SK-N-SH (cell line): ENCODE measurements around the gene HEXIM1. TPM values are rescaled to one million over a fixed set of nuclear protein-coding genes. Genes with fewer than 3 reads are reported as not detected.

Experiments
- CTCF ChIA-PET: fragments of 300-600, 350-600 bp; formaldehyde crosslinking; extraction: SDS; loops from one replicate; lab custom pipeline; 2021; lab: Yijun Ruan, JAX
- POLR2A ChIA-PET: fragments of 350-600 bp; sonication (Branson Sonifier 250); formaldehyde crosslinking; extraction: SDS; loops from one replicate; lab custom pipeline; 2020; ENCODE audit warnings: antibody characterized with exemption, inconsistent platforms; lab: Yijun Ruan, JAX
- DNase-seq: peaks from one replicate; pipeline ENCODE4 v3.0.0; 2012
- H2AFZ ChIP-seq: fragments of 200-600 bp; sonication (generic); 2 replicates; pipeline ENCODE4 v1.8.1; 2016; ENCODE audit warnings: antibody characterized with exemption, mild to moderate bottlenecking, low read depth
- H3F3A ChIP-seq: fragments of 200-600 bp; sonication (generic); replicated peaks from 2 replicates; pipeline ENCODE3; 2016; ENCODE audit warnings: antibody characterized with exemption, mild to moderate bottlenecking; ENCODE audit not compliant: insufficient read depth
- H3K27ac ChIP-seq, 2 experiments: fragments of 200-500 bp in 1 of 2; fragments of 200-600 bp in 1 of 2; sonication (Bioruptor generic) in 1 of 2; sonication (generic), shearing (Covaris generic) in 1 of 2; 2 replicates each; pipeline versions ENCODE4 v1.5.1 to v1.6.1; 2014 to 2016; ENCODE audit warnings: low read depth in 2 of 2, inconsistent platforms in 1 of 2, low read length in 1 of 2, mild to moderate bottlenecking in 1 of 2, mixed read lengths in 1 of 2
- H3K27me3 ChIP-seq: fragments of 200-600 bp; sonication (generic), shearing (Covaris generic); 2 replicates; pipeline ENCODE4 v1.6.1; 2016; ENCODE audit warnings: mixed run types; ENCODE audit not compliant: insufficient read depth
- H3K36me3 ChIP-seq, 2 experiments: fragments of 200-500 bp in 1 of 2; fragments of 200-600 bp in 1 of 2; sonication (Bioruptor generic) in 1 of 2; sonication (generic) in 1 of 2; replicated peaks in 1 of 2; 2 replicates each; pipeline versions ENCODE3 to v1.5.1; 2014 to 2016; ENCODE audit warnings: low read length in 1 of 2, mild to moderate bottlenecking in 1 of 2; ENCODE audit not compliant: insufficient read depth in 2 of 2, control insufficient read depth in 1 of 2
- H3K4me1 ChIP-seq, 2 experiments: fragments of 200-500 bp in 1 of 2; fragments of 200-600 bp in 1 of 2; sonication (Bioruptor generic) in 1 of 2; sonication (generic), shearing (Covaris generic) in 1 of 2; 2 replicates each; pipeline versions ENCODE4 v1.5.1 to v1.6.1; 2014 to 2016; ENCODE audit warnings: low read depth in 1 of 2, low read length in 1 of 2, mixed run types in 1 of 2; ENCODE audit not compliant: insufficient read depth in 2 of 2, control insufficient read depth in 1 of 2
- H3K4me2 ChIP-seq: fragments of 200-600 bp; sonication (generic), shearing (Covaris generic); 2 replicates; pipeline ENCODE4 v1.6.1; 2017; ENCODE audit warnings: mixed run types
- H3K4me3 ChIP-seq, 2 experiments: fragments of 200-500 bp in 1 of 2; fragments of 200-600 bp in 1 of 2; sonication (Bioruptor generic) in 1 of 2; sonication (generic), shearing (Covaris generic) in 1 of 2; 2 replicates each; pipeline versions ENCODE4 v1.5.1 to v1.8.1; 2014 to 2016; ENCODE audit warnings: low read depth in 2 of 2, inconsistent platforms in 1 of 2, low read length in 1 of 2, mild to moderate bottlenecking in 1 of 2, mixed read lengths in 1 of 2, moderate library complexity in 1 of 2
- H3K79me2 ChIP-seq: fragments of 200-600 bp; sonication (generic); 2 replicates; pipeline ENCODE4 v1.8.1; 2017; ENCODE audit warnings: mild to moderate bottlenecking; ENCODE audit not compliant: insufficient read depth
- H3K9ac ChIP-seq: fragments of 200-600 bp; sonication (generic); 2 replicates; pipeline ENCODE4 v1.6.1; 2017; ENCODE audit warnings: mixed run types
- H3K9me2 ChIP-seq: fragments of 200-600 bp; sonication (generic); 2 replicates; pipeline ENCODE4 v1.6.1; 2017; ENCODE audit warnings: mixed run types
- H3K9me3 ChIP-seq: fragments of 200-600 bp; sonication (generic); 2 replicates; pipeline ENCODE4 v1.6.1; 2017; ENCODE audit warnings: mixed run types, mild to moderate bottlenecking, moderate library complexity
- H4K20me1 ChIP-seq: fragments of 200-600 bp; sonication (generic); 2 replicates; pipeline ENCODE4 v1.6.1; 2017; ENCODE audit warnings: mild to moderate bottlenecking, mixed run types; ENCODE audit not compliant: insufficient read depth
- EP300 ChIP-seq, 2 experiments: IDR thresholded peaks; 2 replicates each; pipeline versions ENCODE4 v1.4.0 to v1.6.1; 2012; ENCODE audit warnings: borderline replicate concordance in 1 of 2, low read depth in 1 of 2, low read length in 1 of 2
- FOSL2 ChIP-seq: IDR thresholded peaks from 2 replicates; pipeline ENCODE4 v1.4.0; 2012; ENCODE audit warnings: low read depth, mild to moderate bottlenecking, moderate library complexity, borderline replicate concordance
- FOXJ3 ChIP-seq: sonication (generic); formaldehyde crosslinking; IDR thresholded peaks from 2 replicates; pipeline ENCODE4 v1.5.1; 2020; ENCODE audit warnings: mild to moderate bottlenecking, missing genetic modification reagents
- GABPA ChIP-seq: IDR thresholded peaks from 2 replicates; pipeline ENCODE4 v1.4.0; 2012; ENCODE audit warnings: low read depth, mild to moderate bottlenecking
- GATA2 ChIP-seq: sonication (generic); formaldehyde crosslinking; IDR thresholded peaks from 2 replicates; pipeline ENCODE4 v1.5.0; 2020; ENCODE audit warnings: mild to moderate bottlenecking, missing genetic modification reagents
- JUND ChIP-seq: IDR thresholded peaks from 2 replicates; pipeline ENCODE4 v1.4.0; 2012
- MEF2A ChIP-seq: IDR thresholded peaks from 2 replicates; pipeline ENCODE4 v1.4.0; 2012; ENCODE audit warnings: low read depth, borderline replicate concordance
- NFIC ChIP-seq: IDR thresholded peaks from 2 replicates; pipeline ENCODE4 v1.4.0; 2012; ENCODE audit warnings: borderline replicate concordance
- NRF1 ChIP-seq: IDR thresholded peaks from 2 replicates; pipeline ENCODE4 v1.6.1; 2012; ENCODE audit warnings: low read depth, mild to moderate bottlenecking, low read length
- POLR2AphosphoS5 ChIP-seq: IDR thresholded peaks from 2 replicates; pipeline ENCODE4 v1.6.1; 2012; ENCODE audit warnings: low read depth, low read length
- RAD21 ChIP-seq: IDR thresholded peaks from 2 replicates; pipeline ENCODE4 v1.6.1; 2012; ENCODE audit warnings: mild to moderate bottlenecking, low read length
- RCOR1 ChIP-seq: fragments of 150-350 bp; IDR thresholded peaks from 2 replicates; pipeline ENCODE4 v1.6.1; 2017; ENCODE audit warnings: antibody characterized with exemption, low read length
- RFX5 ChIP-seq: IDR thresholded peaks from 2 replicates; pipeline ENCODE4 v1.6.1; 2012; ENCODE audit warnings: mild to moderate bottlenecking, improper control_type of control experiment, low read length
- SMC3 ChIP-seq: IDR thresholded peaks from 2 replicates; pipeline ENCODE4 v1.6.1; 2012; ENCODE audit warnings: low read depth, low read length, improper control_type of control experiment
- TAF1 ChIP-seq: IDR thresholded peaks from 2 replicates; pipeline ENCODE4 v1.6.1; 2012; ENCODE audit warnings: low read depth, mild to moderate bottlenecking, low read length, moderate library complexity, borderline replicate concordance
- WGBS: methylation state at CpG from one replicate; pipeline ENCODE4 v1.1.6; 2017; ENCODE audit warnings: low lambda C conversion rate; 5-methylcytosine and 5-hydroxymethylcytosine counted together
- polyA plus RNA-seq, 3 experiments: library from polyadenylated mRNA; depleted of rRNA; stranded (reverse); fragments of >200 nt; gene quantifications; 2 replicates each; pipeline ENCODE4 v1.2.3, GENCODE V29; 2012
- TF ChIP-seq, protein P1 (sequence below): IDR thresholded peaks from 2 replicates; pipeline ENCODE4; 2012
- TF ChIP-seq, protein P2 (sequence below): IDR thresholded peaks from 2 replicates; pipeline ENCODE4 v1.6.1; 2012; ENCODE audit warnings: mild to moderate bottlenecking, low read depth, low read length, moderate library complexity
- TF ChIP-seq, protein P3 (sequence below): fragments of 150-350 bp; IDR thresholded peaks from 2 replicates; pipeline ENCODE4 v1.6.1; 2017; ENCODE audit warnings: antibody characterized with exemption, low read length, low read depth, borderline replicate concordance
- TF ChIP-seq, protein P4 (sequence below): fragments of 200-600 bp; sonication (generic); IDR thresholded peaks from 2 replicates; pipeline ENCODE4 v1.6.1; 2017; ENCODE audit warnings: antibody characterized with exemption, mild to moderate bottlenecking, moderate library complexity
- TF ChIP-seq, protein P5 (sequence below): IDR thresholded peaks from 2 replicates; pipeline ENCODE4 v1.4.0; 2012; ENCODE audit warnings: low read depth, borderline replicate concordance
- TF ChIP-seq, protein P6 (sequence below): IDR thresholded peaks from 2 replicates; pipeline ENCODE4 v1.4.0; 2012; ENCODE audit warnings: low read depth, borderline replicate concordance

The HEXIM1 gene
- polyA plus RNA-seq, 1 of the 3 experiments (the other 2 are of a cell fraction) = 20.7 TPM

DNA sequence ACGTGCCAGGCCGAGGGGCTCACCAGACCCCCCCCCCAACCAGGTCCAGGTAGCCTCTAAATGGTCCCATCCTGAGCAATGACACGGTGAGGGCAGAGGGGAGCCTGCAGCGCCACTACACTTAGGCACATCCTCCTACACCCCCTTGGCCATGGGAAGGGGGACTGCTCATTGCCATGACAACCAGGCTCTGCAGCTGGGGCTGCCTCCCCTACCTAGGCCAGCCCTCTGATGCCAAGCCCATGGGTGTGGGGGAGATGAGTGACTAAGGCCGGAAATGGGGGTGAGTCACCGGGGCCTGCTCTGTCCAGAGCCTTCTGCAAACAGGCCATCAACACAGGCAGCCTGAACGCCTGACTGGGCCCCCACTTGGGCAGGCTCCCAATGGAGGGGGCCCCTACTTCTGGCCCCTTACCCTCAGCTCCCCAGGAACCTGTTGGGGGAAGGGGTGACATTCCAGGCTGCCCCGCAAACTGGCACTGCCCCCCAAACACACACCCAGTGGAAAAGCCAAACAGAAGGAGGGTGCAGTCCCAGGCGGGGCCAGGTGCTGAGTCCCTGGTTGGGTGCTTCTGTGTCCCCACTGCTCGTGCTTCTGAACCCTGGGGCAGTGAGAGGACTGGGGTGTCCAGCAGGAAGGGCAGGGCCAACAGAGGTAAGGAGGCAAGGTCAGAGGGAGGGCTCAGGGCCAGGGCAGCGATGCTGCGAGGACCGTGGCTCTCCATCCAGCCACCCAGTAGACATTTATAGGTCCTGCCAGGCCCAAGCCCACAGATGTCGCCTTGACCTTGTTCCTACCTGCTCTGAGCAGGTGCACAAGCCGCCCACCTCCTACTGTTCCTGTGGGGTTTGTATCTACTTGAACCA is 24.1 kb upstream of the HEXIM1 start:
- WGBS = 40% methylated on average over 11 of the region's 15 CpGs
- DNase-seq = peak; percentile 80
- peak overlapping the region; percentile 68 for H3K9ac ChIP-seq
- TF ChIP-seq NFIC = peak; percentile 79
- TF ChIP-seq, protein P1, sequence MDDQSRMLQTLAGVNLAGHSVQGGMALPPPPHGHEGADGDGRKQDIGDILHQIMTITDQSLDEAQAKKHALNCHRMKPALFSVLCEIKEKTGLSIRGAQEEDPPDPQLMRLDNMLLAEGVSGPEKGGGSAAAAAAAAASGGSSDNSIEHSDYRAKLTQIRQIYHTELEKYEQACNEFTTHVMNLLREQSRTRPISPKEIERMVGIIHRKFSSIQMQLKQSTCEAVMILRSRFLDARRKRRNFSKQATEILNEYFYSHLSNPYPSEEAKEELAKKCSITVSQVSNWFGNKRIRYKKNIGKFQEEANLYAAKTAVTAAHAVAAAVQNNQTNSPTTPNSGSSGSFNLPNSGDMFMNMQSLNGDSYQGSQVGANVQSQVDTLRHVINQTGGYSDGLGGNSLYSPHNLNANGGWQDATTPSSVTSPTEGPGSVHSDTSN = peak; percentile 75
- TF ChIP-seq FOSL2 = peak; percentile 99
- TF ChIP-seq FOXJ3 (CRISPR knock-in tag) = no peak
- TF ChIP-seq, protein P2, sequence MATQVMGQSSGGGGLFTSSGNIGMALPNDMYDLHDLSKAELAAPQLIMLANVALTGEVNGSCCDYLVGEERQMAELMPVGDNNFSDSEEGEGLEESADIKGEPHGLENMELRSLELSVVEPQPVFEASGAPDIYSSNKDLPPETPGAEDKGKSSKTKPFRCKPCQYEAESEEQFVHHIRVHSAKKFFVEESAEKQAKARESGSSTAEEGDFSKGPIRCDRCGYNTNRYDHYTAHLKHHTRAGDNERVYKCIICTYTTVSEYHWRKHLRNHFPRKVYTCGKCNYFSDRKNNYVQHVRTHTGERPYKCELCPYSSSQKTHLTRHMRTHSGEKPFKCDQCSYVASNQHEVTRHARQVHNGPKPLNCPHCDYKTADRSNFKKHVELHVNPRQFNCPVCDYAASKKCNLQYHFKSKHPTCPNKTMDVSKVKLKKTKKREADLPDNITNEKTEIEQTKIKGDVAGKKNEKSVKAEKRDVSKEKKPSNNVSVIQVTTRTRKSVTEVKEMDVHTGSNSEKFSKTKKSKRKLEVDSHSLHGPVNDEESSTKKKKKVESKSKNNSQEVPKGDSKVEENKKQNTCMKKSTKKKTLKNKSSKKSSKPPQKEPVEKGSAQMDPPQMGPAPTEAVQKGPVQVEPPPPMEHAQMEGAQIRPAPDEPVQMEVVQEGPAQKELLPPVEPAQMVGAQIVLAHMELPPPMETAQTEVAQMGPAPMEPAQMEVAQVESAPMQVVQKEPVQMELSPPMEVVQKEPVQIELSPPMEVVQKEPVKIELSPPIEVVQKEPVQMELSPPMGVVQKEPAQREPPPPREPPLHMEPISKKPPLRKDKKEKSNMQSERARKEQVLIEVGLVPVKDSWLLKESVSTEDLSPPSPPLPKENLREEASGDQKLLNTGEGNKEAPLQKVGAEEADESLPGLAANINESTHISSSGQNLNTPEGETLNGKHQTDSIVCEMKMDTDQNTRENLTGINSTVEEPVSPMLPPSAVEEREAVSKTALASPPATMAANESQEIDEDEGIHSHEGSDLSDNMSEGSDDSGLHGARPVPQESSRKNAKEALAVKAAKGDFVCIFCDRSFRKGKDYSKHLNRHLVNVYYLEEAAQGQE = peak; percentile 60; the same call in 1 of the 2 replicates
- TF ChIP-seq, protein P3, sequence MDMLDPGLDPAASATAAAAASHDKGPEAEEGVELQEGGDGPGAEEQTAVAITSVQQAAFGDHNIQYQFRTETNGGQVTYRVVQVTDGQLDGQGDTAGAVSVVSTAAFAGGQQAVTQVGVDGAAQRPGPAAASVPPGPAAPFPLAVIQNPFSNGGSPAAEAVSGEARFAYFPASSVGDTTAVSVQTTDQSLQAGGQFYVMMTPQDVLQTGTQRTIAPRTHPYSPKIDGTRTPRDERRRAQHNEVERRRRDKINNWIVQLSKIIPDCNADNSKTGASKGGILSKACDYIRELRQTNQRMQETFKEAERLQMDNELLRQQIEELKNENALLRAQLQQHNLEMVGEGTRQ = no peak
- TF ChIP-seq JUND = peak; percentile 97; the same call in 1 of the 2 replicates
- TF ChIP-seq SMC3 = no peak
- TF ChIP-seq, protein P4, sequence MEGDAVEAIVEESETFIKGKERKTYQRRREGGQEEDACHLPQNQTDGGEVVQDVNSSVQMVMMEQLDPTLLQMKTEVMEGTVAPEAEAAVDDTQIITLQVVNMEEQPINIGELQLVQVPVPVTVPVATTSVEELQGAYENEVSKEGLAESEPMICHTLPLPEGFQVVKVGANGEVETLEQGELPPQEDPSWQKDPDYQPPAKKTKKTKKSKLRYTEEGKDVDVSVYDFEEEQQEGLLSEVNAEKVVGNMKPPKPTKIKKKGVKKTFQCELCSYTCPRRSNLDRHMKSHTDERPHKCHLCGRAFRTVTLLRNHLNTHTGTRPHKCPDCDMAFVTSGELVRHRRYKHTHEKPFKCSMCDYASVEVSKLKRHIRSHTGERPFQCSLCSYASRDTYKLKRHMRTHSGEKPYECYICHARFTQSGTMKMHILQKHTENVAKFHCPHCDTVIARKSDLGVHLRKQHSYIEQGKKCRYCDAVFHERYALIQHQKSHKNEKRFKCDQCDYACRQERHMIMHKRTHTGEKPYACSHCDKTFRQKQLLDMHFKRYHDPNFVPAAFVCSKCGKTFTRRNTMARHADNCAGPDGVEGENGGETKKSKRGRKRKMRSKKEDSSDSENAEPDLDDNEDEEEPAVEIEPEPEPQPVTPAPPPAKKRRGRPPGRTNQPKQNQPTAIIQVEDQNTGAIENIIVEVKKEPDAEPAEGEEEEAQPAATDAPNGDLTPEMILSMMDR = no peak
- no peak for TF ChIP-seq RFX5
- peak; percentile 50; the same call in 1 of the 2 replicates for TF ChIP-seq POLR2AphosphoS5
- TF ChIP-seq RCOR1 = no peak
- no peak for TF ChIP-seq NRF1
- TF ChIP-seq GABPA = peak; percentile 52; the same call in 1 of the 2 replicates
- TF ChIP-seq, protein P5, sequence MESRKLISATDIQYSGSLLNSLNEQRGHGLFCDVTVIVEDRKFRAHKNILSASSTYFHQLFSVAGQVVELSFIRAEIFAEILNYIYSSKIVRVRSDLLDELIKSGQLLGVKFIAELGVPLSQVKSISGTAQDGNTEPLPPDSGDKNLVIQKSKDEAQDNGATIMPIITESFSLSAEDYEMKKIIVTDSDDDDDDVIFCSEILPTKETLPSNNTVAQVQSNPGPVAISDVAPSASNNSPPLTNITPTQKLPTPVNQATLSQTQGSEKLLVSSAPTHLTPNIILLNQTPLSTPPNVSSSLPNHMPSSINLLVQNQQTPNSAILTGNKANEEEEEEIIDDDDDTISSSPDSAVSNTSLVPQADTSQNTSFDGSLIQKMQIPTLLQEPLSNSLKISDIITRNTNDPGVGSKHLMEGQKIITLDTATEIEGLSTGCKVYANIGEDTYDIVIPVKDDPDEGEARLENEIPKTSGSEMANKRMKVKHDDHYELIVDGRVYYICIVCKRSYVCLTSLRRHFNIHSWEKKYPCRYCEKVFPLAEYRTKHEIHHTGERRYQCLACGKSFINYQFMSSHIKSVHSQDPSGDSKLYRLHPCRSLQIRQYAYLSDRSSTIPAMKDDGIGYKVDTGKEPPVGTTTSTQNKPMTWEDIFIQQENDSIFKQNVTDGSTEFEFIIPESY = no peak
- no peak for TF ChIP-seq RAD21
- no peak for TF ChIP-seq TAF1
- peak in 1 of 2 experiments; percentile 81; a peak in 2 of 4 replicates for TF ChIP-seq EP300 (IDR thresholded peaks at IDR 0.05; ENCODE audit: borderline replicate concordance in 1 of 2, low read depth in 1 of 2, low read length in 1 of 2)
- TF ChIP-seq GATA2 (CRISPR knock-in tag) = no peak
- TF ChIP-seq MEF2A = no peak
- TF ChIP-seq, protein P6, sequence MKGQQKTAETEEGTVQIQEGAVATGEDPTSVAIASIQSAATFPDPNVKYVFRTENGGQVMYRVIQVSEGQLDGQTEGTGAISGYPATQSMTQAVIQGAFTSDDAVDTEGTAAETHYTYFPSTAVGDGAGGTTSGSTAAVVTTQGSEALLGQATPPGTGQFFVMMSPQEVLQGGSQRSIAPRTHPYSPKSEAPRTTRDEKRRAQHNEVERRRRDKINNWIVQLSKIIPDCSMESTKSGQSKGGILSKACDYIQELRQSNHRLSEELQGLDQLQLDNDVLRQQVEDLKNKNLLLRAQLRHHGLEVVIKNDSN = no peak

More for the DNA sequence above, 24.1 kb upstream of the HEXIM1 start:
- Histone ChIP-seq H3K79me2 (peaks cover 76% of the 10 kb centered on the region), H3K4me2 (peak overlapping the region; percentile 76), H2AFZ (no peak overlapping the region; the same call in 1 of the 2 replicates), H3K9me2 (no peaks in the 10 kb centered on the region), H3K36me3 (peaks cover 0 to 7% of the 10 kb centered on the region in 2 experiments), H3K27me3 (no peaks in the 10 kb centered on the region), H3K4me1 (peaks cover 36 to 41% of the 10 kb centered on the region in 2 experiments; a peak in 3 of 4 replicates), H4K20me1 (no peaks in the 10 kb centered on the region), H3F3A (peaks cover 14% of the 10 kb centered on the region), H3K9me3 (no peaks in the 10 kb centered on the region), H3K4me3 (no peak overlapping the region), H3K27ac (peak overlapping the region; percentile 56 to 93)
- CTCF ChIA-PET = interaction anchor here (0.7 to 3.7 kb wide), 6 partner anchors 8 to 197 kb away, joined by 3 to 21 read pairs (median 8); partner anchors contain the start of genes ACBD4 and PLCD3
- POLR2A ChIA-PET = no interaction called here
